Prostate gland (tissue), 2 donors: ENCODE measurements around the gene ZSCAN16.
A peak's percentile ranks its signal among the peaks of the same experiment; 100 is the strongest.

Experiments
- POLR2A ChIP-seq: fragments of 450-650 bp; IDR thresholded peaks from one replicate; pipeline ENCODE4 v1.6.1; 2016; ENCODE audit warnings: antibody characterized with exemption, mild to moderate bottlenecking
- POLR2AphosphoS5 ChIP-seq: sonication (generic); formaldehyde crosslinking; IDR thresholded peaks from one replicate; pipeline ENCODE4 v1.6.1; 2017; ENCODE audit warnings: antibody characterized with exemption
- TF ChIP-seq, protein P1 (sequence below), 4 experiments: fragments of 200-600 bp in 2 of 4; fragments of 450-650 bp in 2 of 4; sonication (generic) in 2 of 4; IDR thresholded peaks; 1 replicate in 3 of 4; 2 replicates in 1 of 4; pipeline ENCODE4 v1.5.1; 2016 to 2019; ENCODE audit warnings: antibody characterized with exemption in 4 of 4, mild to moderate bottlenecking in 2 of 4, moderate library complexity in 2 of 4

GRCh38 chr6:28104392-28105244 lies 19.8 kb upstream of the ZSCAN16 start:
- TF ChIP-seq POLR2A: peak; percentile 66
- TF ChIP-seq, protein P1, sequence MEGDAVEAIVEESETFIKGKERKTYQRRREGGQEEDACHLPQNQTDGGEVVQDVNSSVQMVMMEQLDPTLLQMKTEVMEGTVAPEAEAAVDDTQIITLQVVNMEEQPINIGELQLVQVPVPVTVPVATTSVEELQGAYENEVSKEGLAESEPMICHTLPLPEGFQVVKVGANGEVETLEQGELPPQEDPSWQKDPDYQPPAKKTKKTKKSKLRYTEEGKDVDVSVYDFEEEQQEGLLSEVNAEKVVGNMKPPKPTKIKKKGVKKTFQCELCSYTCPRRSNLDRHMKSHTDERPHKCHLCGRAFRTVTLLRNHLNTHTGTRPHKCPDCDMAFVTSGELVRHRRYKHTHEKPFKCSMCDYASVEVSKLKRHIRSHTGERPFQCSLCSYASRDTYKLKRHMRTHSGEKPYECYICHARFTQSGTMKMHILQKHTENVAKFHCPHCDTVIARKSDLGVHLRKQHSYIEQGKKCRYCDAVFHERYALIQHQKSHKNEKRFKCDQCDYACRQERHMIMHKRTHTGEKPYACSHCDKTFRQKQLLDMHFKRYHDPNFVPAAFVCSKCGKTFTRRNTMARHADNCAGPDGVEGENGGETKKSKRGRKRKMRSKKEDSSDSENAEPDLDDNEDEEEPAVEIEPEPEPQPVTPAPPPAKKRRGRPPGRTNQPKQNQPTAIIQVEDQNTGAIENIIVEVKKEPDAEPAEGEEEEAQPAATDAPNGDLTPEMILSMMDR (IDR thresholded peaks at IDR 0.05): peak; percentile 18 to 76 (median 40)
- TF ChIP-seq POLR2AphosphoS5: peak; percentile 82
